Smooth muscle cell (in vitro differentiated cells): ENCODE results near the gene ONECUT3. TPM values are rescaled to one million over a fixed set of nuclear protein-coding genes. Genes with fewer than 3 reads are reported as not detected.
"Not testable (repeated sequence)": the region's sequence is repeated elsewhere in the genome, so short reads cannot be mapped to it uniquely, and the experiment has no call there.

Experiments used
- DNase-seq: peaks from one replicate; lab custom pipeline; 2025; ENCODE audit not compliant: unreplicated experiment; lab: John Stamatoyannopoulos, UW
- H2AFZ ChIP-seq: fragments of 200-600 bp; sonication (generic); 2 replicates; pipeline ENCODE4 v1.6.0; 2016; ENCODE audit warnings: antibody characterized with exemption, low read depth, mild to moderate bottlenecking
- H3F3A ChIP-seq: fragments of 200-600 bp; sonication (generic); 2 replicates; pipeline ENCODE4 v1.6.0; 2017; ENCODE audit warnings: antibody characterized with exemption, low read depth
- H3K27ac ChIP-seq: fragments of 200-600 bp; sonication (generic); 2 replicates; pipeline ENCODE4 v1.5.1; 2016; ENCODE audit warnings: low read depth, mild to moderate bottlenecking
- H3K27me3 ChIP-seq: fragments of 200-600 bp; sonication (generic); 2 replicates; pipeline ENCODE4 v1.6.1; 2016; ENCODE audit warnings: low read depth, mild to moderate bottlenecking
- H3K36me3 ChIP-seq: fragments of 200-600 bp; sonication (generic); 2 replicates; pipeline ENCODE4 v1.5.1; 2016; ENCODE audit warnings: low read depth
- H3K4me1 ChIP-seq: fragments of 200-600 bp; sonication (generic); 2 replicates; pipeline ENCODE4 v1.5.1; 2016; ENCODE audit warnings: low read depth
- H3K4me2 ChIP-seq: fragments of 200-600 bp; sonication (generic); 2 replicates; pipeline ENCODE4 v1.6.0; 2016; ENCODE audit warnings: mild to moderate bottlenecking
- H3K4me3 ChIP-seq: fragments of 200-600 bp; sonication (generic); 2 replicates; pipeline ENCODE4 v1.5.1; 2016; ENCODE audit warnings: mild to moderate bottlenecking
- H3K79me2 ChIP-seq: fragments of 200-600 bp; sonication (generic); 2 replicates; pipeline ENCODE4 v1.6.0; 2016; ENCODE audit warnings: low read depth, mild to moderate bottlenecking
- H3K9ac ChIP-seq: fragments of 200-600 bp; sonication (generic); 2 replicates; pipeline ENCODE4 v1.6.0; 2016; ENCODE audit warnings: low read depth
- H3K9me3 ChIP-seq: fragments of 200-600 bp; sonication (generic); replicated peaks from 2 replicates; pipeline ENCODE4 v1.5.1; 2016; ENCODE audit warnings: low read depth
- H4K20me1 ChIP-seq: fragments of 200-600 bp; sonication (generic); 2 replicates; pipeline ENCODE4 v1.6.0; 2016; ENCODE audit warnings: low read depth
- CTCF ChIP-seq: fragments of 200-600 bp; sonication (generic); IDR thresholded peaks from 2 replicates; pipeline ENCODE4 v1.5.1; 2017; ENCODE audit warnings: borderline replicate concordance, mild to moderate bottlenecking, antibody characterized with exemption; ENCODE audit not compliant: insufficient read depth, poor library complexity, severe bottlenecking
- WGBS: methylation state at CpG from one replicate; pipeline ENCODE4 v1.1.7; 2016; ENCODE audit warnings: low lambda C conversion rate; 5-methylcytosine and 5-hydroxymethylcytosine counted together
- polyA plus RNA-seq: library from polyadenylated mRNA; unstranded; fragments of >200 nt; fragmentation: Nextera tagmentation; extraction: Ambion mirVana; gene quantifications from 2 replicates; pipeline ENCODE4 v1.2.1, GENCODE V29; 2016
- total RNA-seq: library from RNA; depleted of rRNA; stranded (reverse); fragments of >200 nt; gene quantifications from 2 replicates; pipeline ENCODE4 v1.2.3, GENCODE V29; 2014

Gene ONECUT3
- total and polyA plus RNA-seq, 2 experiments from 2014 or later: not detected

GRCh38 chr19:1760020-1760419 is 6.7 kb downstream of the ONECUT3 start:
- H3K4me1 ChIP-seq: peaks cover 7% of the 10 kb centered on the region
- peaks cover 100% of the 10 kb centered on the region for H3K27me3 ChIP-seq
- no peaks in the 10 kb centered on the region for H3K9me3 ChIP-seq
- H2AFZ ChIP-seq: no peak overlapping the region
- H3K4me2 ChIP-seq: no peak overlapping the region
- WGBS: 14% methylated on average over 16 of the region's 17 CpGs
- H3F3A ChIP-seq: no peaks in the 10 kb centered on the region
- no peaks in the 10 kb centered on the region for H4K20me1 ChIP-seq
- no peaks in the 10 kb centered on the region for H3K36me3 ChIP-seq
- H3K4me3 ChIP-seq: no peak overlapping the region
- no peaks in the 10 kb centered on the region for H3K79me2 ChIP-seq
- H3K27ac ChIP-seq: no peak overlapping the region
- no peak overlapping the region for H3K9ac ChIP-seq
- DNase-seq: no peak
- no peak for TF ChIP-seq CTCF

- H4K20me1 ChIP-seq, H3K4me3 ChIP-seq, H3K36me3 ChIP-seq, H3K79me2 ChIP-seq, H3K27ac ChIP-seq, DNase-seq, H3K4me2 ChIP-seq, H2AFZ ChIP-seq, H3F3A ChIP-seq, H3K9me3 ChIP-seq, H3K9ac ChIP-seq, H3K4me1 ChIP-seq: not testable (repeated sequence)
- 35% methylated on average over 15 of the region's 15 CpGs for WGBS
- H3K27me3 ChIP-seq: peaks cover 100% of the 10 kb centered on the region
Observed at GRCh38 chr19:1760786-1761527, 7.7 kb downstream of the ONECUT3 start.

GRCh38 chr19:1761528-1762242 is 8.4 kb downstream of the ONECUT3 start:
- H3K36me3 ChIP-seq: no peaks in the 10 kb centered on the region
- H3K4me3 ChIP-seq: no peak overlapping the region
- no peaks in the 10 kb centered on the region for H3F3A ChIP-seq
- H3K4me2 ChIP-seq: no peak overlapping the region
- no peak for DNase-seq
- H4K20me1 ChIP-seq: no peaks in the 10 kb centered on the region
- no peaks in the 10 kb centered on the region for H3K9me3 ChIP-seq
- TF ChIP-seq CTCF: no peak
- no peak overlapping the region for H3K27ac ChIP-seq
- peaks cover 100% of the 10 kb centered on the region for H3K27me3 ChIP-seq
- no peak overlapping the region for H2AFZ ChIP-seq
- no peaks in the 10 kb centered on the region for H3K79me2 ChIP-seq
- no peak overlapping the region for H3K9ac ChIP-seq
- H3K4me1 ChIP-seq: no peaks in the 10 kb centered on the region
- WGBS: 33% methylated on average over 23 of the region's 30 CpGs

- Histone ChIP-seq H3K4me1 (no peaks in the 10 kb centered on the region), H3K4me2 (no peak overlapping the region), H3K9me3 (no peaks in the 10 kb centered on the region), H3K4me3 (no peak overlapping the region), H3K79me2 (no peaks in the 10 kb centered on the region), H3K36me3 (no peaks in the 10 kb centered on the region), H3K27me3 (peaks cover 99% of the 10 kb centered on the region), H3K27ac (no peak overlapping the region), H2AFZ (no peak overlapping the region), H3F3A (no peaks in the 10 kb centered on the region), H4K20me1 (no peaks in the 10 kb centered on the region), H3K9ac (no peak overlapping the region)
- DNase-seq: no peak
- 14% methylated on average over 40 of the region's 56 CpGs for WGBS
- no peak for TF ChIP-seq CTCF
Observed at GRCh38 chr19:1762243-1763117, 9.2 kb downstream of the ONECUT3 start.
